ENCODE data around the gene PPFIBP2.

GRCh38 chr11:7576726-7577290, 63.0 kb downstream of the PPFIBP2 start:
- no peak for TF ChIP-seq CTCF (IDR thresholded peaks at IDR 0.05 in 2 of 3, conservative IDR thresholded peaks at IDR 0.05 in 1 of 3; ENCODE audit: borderline replicate concordance in 1 of 3, insufficient read depth in 1 of 3, low read depth in 2 of 3, low read length in 2 of 3)
- TF ChIP-seq RAD21 (IDR thresholded peaks at IDR 0.05; ENCODE audit: low read depth), result no peak
- no peak for TF ChIP-seq ZBTB33 (IDR thresholded peaks at IDR 0.05; ENCODE audit: extremely low read depth, insufficient replicate concordance, low read length)
- no peak for TF ChIP-seq POLR2AphosphoS5 (IDR thresholded peaks at IDR 0.05; ENCODE audit: low read depth, low read length)
- no peak for TF ChIP-seq SIN3A (IDR thresholded peaks at IDR 0.05; ENCODE audit: low read depth)
- no peak for TF ChIP-seq ELF1 (IDR thresholded peaks at IDR 0.05; ENCODE audit: borderline replicate concordance, low read depth)
- TF ChIP-seq POLR2A (IDR thresholded peaks at IDR 0.05; ENCODE audit: borderline replicate concordance, extremely low read depth, insufficient read depth, insufficient read length), result no peak
- TF ChIP-seq TCF7L2 (IDR thresholded peaks at IDR 0.05; ENCODE audit: borderline replicate concordance, extremely low read depth, insufficient read depth, insufficient read length), result no peak
- no peak for TF ChIP-seq ZFX (IDR thresholded peaks at IDR 0.05)
- TF ChIP-seq EGR1 (IDR thresholded peaks at IDR 0.05; ENCODE audit: low read depth), result no peak
- no peak for TF ChIP-seq MAX (IDR thresholded peaks at IDR 0.05)
- TF ChIP-seq REST (IDR thresholded peaks at IDR 0.05; ENCODE audit: low read depth), result no peak
- no peak for TF ChIP-seq JUND (IDR thresholded peaks at IDR 0.05)

Measured in HCT116 (cell line).